Measurements from ENCODE around the gene JSRP1.

JSRP1 gene

GRCh38 chr19:2240881-2241760 lies 15.1 kb downstream of the JSRP1 start:
- no peak for DNase-seq (ENCODE audit: insufficient read length, low spot score)
- FAIRE-seq, result no peak
- TF ChIP-seq POU2F2 (IDR thresholded peaks at IDR 0.05; ENCODE audit: low read depth, low read length), result no peak
- TF ChIP-seq SPI1 (IDR thresholded peaks at IDR 0.05; ENCODE audit: low read depth, low read length), result no peak
- no peak for TF ChIP-seq POLR2AphosphoS5 (IDR thresholded peaks at IDR 0.05; ENCODE audit: low read depth, low read length)

- no peak for DNase-seq (ENCODE audit: insufficient read length, low spot score)
- FAIRE-seq, result no peak
- no peak for TF ChIP-seq TAF1 (IDR thresholded peaks at IDR 0.05; ENCODE audit: low read depth, low read length)
- no peak for TF ChIP-seq POLR2AphosphoS5 (IDR thresholded peaks at IDR 0.05; ENCODE audit: low read depth, low read length)
- no peak for TF ChIP-seq POU2F2 (IDR thresholded peaks at IDR 0.05; ENCODE audit: low read depth, low read length)
Observed at GRCh38 chr19:2239771-2240770, 16.1 kb downstream of the JSRP1 start.

GRCh38 chr19:2239173-2239572 lies 17.0 kb downstream of the JSRP1 start:
- FAIRE-seq (no peak), DNase-seq (ENCODE audit: insufficient read length, low spot score) (no peak)
- TF ChIP-seq POLR2A (IDR thresholded peaks at IDR 0.05; ENCODE audit: low read depth, low read length) (no peak), POLR2AphosphoS5 (IDR thresholded peaks at IDR 0.05; ENCODE audit: low read depth, low read length) (no peak), PAX5 (IDR thresholded peaks at IDR 0.05; ENCODE audit: insufficient read depth, low read length, severe bottlenecking) (no peak), TAF1 (IDR thresholded peaks at IDR 0.05; ENCODE audit: low read depth, low read length) (no peak), POU2F2 (IDR thresholded peaks at IDR 0.05; ENCODE audit: low read depth, low read length) (no peak)

GRCh38 chr19:2237869-2238153 lies 18.4 kb downstream of the JSRP1 start:
- DNase-seq (ENCODE audit: insufficient read length, low spot score) (no peak), FAIRE-seq (no peak)
- TF ChIP-seq PAX5 (IDR thresholded peaks at IDR 0.05; ENCODE audit: insufficient read depth, low read length, severe bottlenecking), result no peak
- TF ChIP-seq TAF1 (IDR thresholded peaks at IDR 0.05; ENCODE audit: low read depth, low read length), result no peak
- TF ChIP-seq POLR2A (IDR thresholded peaks at IDR 0.05; ENCODE audit: low read depth, low read length), result no peak
- TF ChIP-seq SPI1 (IDR thresholded peaks at IDR 0.05; ENCODE audit: low read depth, low read length), result no peak
- TF ChIP-seq POU2F2 (IDR thresholded peaks at IDR 0.05; ENCODE audit: low read depth, low read length), result no peak
- no peak for TF ChIP-seq POLR2AphosphoS5 (IDR thresholded peaks at IDR 0.05; ENCODE audit: low read depth, low read length)

- DNase-seq (ENCODE audit: insufficient read length, low spot score), result no peak
- no peak for FAIRE-seq
- no peak for TF ChIP-seq TAF1 (IDR thresholded peaks at IDR 0.05; ENCODE audit: low read depth, low read length)
- no peak for TF ChIP-seq PAX5 (IDR thresholded peaks at IDR 0.05; ENCODE audit: insufficient read depth, low read length, severe bottlenecking)
- no peak for TF ChIP-seq SPI1 (IDR thresholded peaks at IDR 0.05; ENCODE audit: low read depth, low read length)
- no peak for TF ChIP-seq POLR2AphosphoS5 (IDR thresholded peaks at IDR 0.05; ENCODE audit: low read depth, low read length)
- TF ChIP-seq POU2F2 (IDR thresholded peaks at IDR 0.05; ENCODE audit: low read depth, low read length), result no peak
- no peak for TF ChIP-seq POLR2A (IDR thresholded peaks at IDR 0.05; ENCODE audit: low read depth, low read length)
Observed at GRCh38 chr19:2237051-2237868, 19.0 kb downstream of the JSRP1 start.

- DNase-seq (ENCODE audit: insufficient read length, low spot score), result peak; percentile 99
- peak; percentile 100 for FAIRE-seq
- TF ChIP-seq SPI1 (IDR thresholded peaks at IDR 0.05; ENCODE audit: low read depth, low read length) (no peak), POLR2A (IDR thresholded peaks at IDR 0.05; ENCODE audit: low read depth, low read length) (peak; percentile 76), PAX5 (IDR thresholded peaks at IDR 0.05; ENCODE audit: insufficient read depth, low read length, severe bottlenecking) (peak; percentile 69), POLR2AphosphoS5 (IDR thresholded peaks at IDR 0.05; ENCODE audit: low read depth, low read length) (peak; percentile 76), POU2F2 (IDR thresholded peaks at IDR 0.05; ENCODE audit: low read depth, low read length) (peak; percentile 57; the same call in 1 of the 2 replicates), TAF1 (IDR thresholded peaks at IDR 0.05; ENCODE audit: low read depth, low read length) (peak; percentile 77)
Observed at GRCh38 chr19:2236314-2237050, 19.7 kb downstream of the JSRP1 start, which contains the start of the genes PLEKHJ1 and SF3A2. Gene PLEKHJ1 (minus strand): TSS chr19:2236329. CDS start chr19:2236248, 81 bp downstream. Gene SF3A2 (plus strand): TSS chr19:2236824. CDS start chr19:2243419, 6,595 bp downstream.

DNA sequence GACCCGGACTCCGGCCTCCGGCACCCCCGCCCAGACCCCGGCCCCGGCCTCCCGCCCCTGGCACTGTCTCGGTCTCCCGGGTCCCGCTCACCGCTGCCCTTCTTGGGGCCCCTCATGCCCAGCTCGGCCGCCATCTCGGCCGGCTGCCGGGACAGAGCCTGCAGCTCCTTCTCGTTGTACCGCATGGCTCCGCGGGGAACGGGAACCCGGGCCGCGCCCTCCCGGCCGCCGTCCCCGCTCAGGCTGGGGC lies 20.2 kb downstream of the JSRP1 start:
- no peak for TF ChIP-seq PAX5 (IDR thresholded peaks at IDR 0.05; ENCODE audit: insufficient read depth, low read length, severe bottlenecking)
- TF ChIP-seq POLR2AphosphoS5 (IDR thresholded peaks at IDR 0.05; ENCODE audit: low read depth, low read length), result peak; percentile 28; the same call in 1 of the 2 replicates
- peak; percentile 46; the same call in 1 of the 2 replicates for TF ChIP-seq POLR2A (IDR thresholded peaks at IDR 0.05; ENCODE audit: low read depth, low read length)
- peak; percentile 67; the same call in 1 of the 2 replicates for TF ChIP-seq TAF1 (IDR thresholded peaks at IDR 0.05; ENCODE audit: low read depth, low read length)
- DNase-seq (ENCODE audit: insufficient read length, low spot score) (no peak), FAIRE-seq (no peak)

- DNase-seq (ENCODE audit: insufficient read length, low spot score) (no peak), FAIRE-seq (no peak)
- TF ChIP-seq POLR2AphosphoS5 (IDR thresholded peaks at IDR 0.05; ENCODE audit: low read depth, low read length) (no peak), POLR2A (IDR thresholded peaks at IDR 0.05; ENCODE audit: low read depth, low read length) (no peak), POU2F2 (IDR thresholded peaks at IDR 0.05; ENCODE audit: low read depth, low read length) (no peak), TAF1 (IDR thresholded peaks at IDR 0.05; ENCODE audit: low read depth, low read length) (no peak), SPI1 (IDR thresholded peaks at IDR 0.05; ENCODE audit: low read depth, low read length) (no peak), PAX5 (IDR thresholded peaks at IDR 0.05; ENCODE audit: insufficient read depth, low read length, severe bottlenecking) (no peak)
Observed at GRCh38 chr19:2235381-2236063, 20.7 kb downstream of the JSRP1 start.

Data from GM12891 (cell line).